Activated CD4-positive, alpha-beta T cell treated with anti-CD3 and anti-CD28 coated beads, Interleukin-2, amount 10 ng/mL, durations not matched to agents 7 days and 5 days (primary cell): ENCODE data around the gene CCDC92. TPM values are rescaled to one million over a fixed set of nuclear protein-coding genes. Genes with fewer than 3 reads are reported as not detected.

Source experiments
- CTCF ChIA-PET: fragments of 350-600 bp; sonication (Branson Sonifier 250); formaldehyde crosslinking; loops from one replicate; lab custom pipeline; 2021; ENCODE audit warnings: antibody characterized with exemption; lab: Charles Lee
- POLR2A ChIA-PET: fragments of 350-600 bp; sonication (Branson Sonifier 250); formaldehyde crosslinking; loops from one replicate; lab custom pipeline; 2021; ENCODE audit warnings: antibody characterized with exemption; lab: Charles Lee
- DNase-seq: peaks from one replicate; pipeline ENCODE4 v3.0.0-alpha.2; 2020
- H3K27ac Mint-ChIP-seq: one replicate; pipeline ENCODE4 v1.8.0; 2021; ENCODE audit warnings: mild to moderate bottlenecking, moderate library complexity, mixed read lengths
- H3K27me3 Mint-ChIP-seq: one replicate; pipeline ENCODE4 v1.8.0; 2021; ENCODE audit warnings: mixed read lengths
- H3K36me3 Mint-ChIP-seq: one replicate; pipeline ENCODE4 v1.8.0; 2021; ENCODE audit warnings: low read depth, mixed read lengths
- H3K4me1 Mint-ChIP-seq: one replicate; pipeline ENCODE4 v1.8.0; 2021; ENCODE audit warnings: mixed read lengths
- H3K4me3 Mint-ChIP-seq: one replicate; pipeline ENCODE4 v1.8.0; 2021; ENCODE audit warnings: mild to moderate bottlenecking, moderate library complexity, mixed read lengths
- H3K9me3 Mint-ChIP-seq: one replicate; pipeline ENCODE4 v1.8.0; 2021; ENCODE audit warnings: mixed read lengths
- total RNA-seq, 2 experiments: library from RNA; stranded (reverse); gene quantifications; one replicate each; pipeline ENCODE4 v1.2.3, GENCODE V29; 2021

Gene CCDC92
- total RNA-seq, 2 experiments from 2014 or later = 27.9 to 28.8 TPM

DNA sequence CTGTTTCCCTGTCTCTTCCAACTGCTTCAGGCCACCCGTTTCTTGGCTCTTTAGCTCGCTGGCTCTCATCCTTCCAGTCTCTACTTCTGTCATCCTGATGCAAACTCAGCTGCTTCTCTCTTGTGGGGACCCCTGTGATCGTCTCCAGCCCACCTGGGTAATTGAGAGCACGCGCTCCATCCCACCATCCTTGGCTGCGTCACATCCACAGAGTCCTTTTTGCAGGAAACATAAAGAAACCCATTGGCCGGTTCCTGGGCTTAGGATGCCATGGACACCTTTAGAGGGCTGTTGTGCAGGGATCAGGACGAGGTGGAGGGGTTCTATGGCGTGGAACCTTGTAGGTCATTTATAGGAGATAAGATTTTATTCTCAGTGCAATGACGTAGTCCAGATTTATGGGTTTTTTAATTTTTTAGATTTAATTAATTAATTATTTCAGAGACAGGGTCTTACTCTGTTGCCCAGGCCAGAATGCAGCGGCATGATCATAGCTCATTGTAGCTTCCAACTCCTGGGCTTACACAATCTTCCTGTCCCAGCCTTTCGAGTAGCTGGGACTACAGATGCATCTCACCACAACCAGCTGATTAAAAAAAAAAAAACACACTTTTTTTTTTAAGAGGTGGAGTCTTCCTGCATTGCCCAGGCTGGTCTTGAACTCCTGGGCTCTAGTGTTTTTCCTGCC, 82.6 kb downstream of the CCDC92 start:
- Mint-ChIP-seq H3K9me3 (no peaks in the 10 kb centered on the region), H3K36me3 (no peaks in the 10 kb centered on the region), H3K4me3 (no peak overlapping the region), H3K27me3 (peaks cover 5% of the 10 kb centered on the region), H3K4me1 (peaks cover 1% of the 10 kb centered on the region), H3K27ac (no peak overlapping the region)
- no peak for DNase-seq
- ChIA-PET POLR2A (interaction anchor here (0.5 kb wide), 1 partner anchor 80 kb away, joined by 3 read pairs; no protein-coding TSS in a partner anchor), CTCF (no interaction called here)

GRCh38 chr12:123888989-123889388, 83.6 kb downstream of the CCDC92 start:
- Mint-ChIP-seq H3K36me3 (no peaks in the 10 kb centered on the region), H3K4me1 (peaks cover 1% of the 10 kb centered on the region), H3K27ac (no peak overlapping the region), H3K9me3 (no peaks in the 10 kb centered on the region), H3K4me3 (no peak overlapping the region), H3K27me3 (peaks cover 7% of the 10 kb centered on the region)
- ChIA-PET CTCF (no interaction called here), POLR2A (no interaction called here)
- DNase-seq = no peak

DNA sequence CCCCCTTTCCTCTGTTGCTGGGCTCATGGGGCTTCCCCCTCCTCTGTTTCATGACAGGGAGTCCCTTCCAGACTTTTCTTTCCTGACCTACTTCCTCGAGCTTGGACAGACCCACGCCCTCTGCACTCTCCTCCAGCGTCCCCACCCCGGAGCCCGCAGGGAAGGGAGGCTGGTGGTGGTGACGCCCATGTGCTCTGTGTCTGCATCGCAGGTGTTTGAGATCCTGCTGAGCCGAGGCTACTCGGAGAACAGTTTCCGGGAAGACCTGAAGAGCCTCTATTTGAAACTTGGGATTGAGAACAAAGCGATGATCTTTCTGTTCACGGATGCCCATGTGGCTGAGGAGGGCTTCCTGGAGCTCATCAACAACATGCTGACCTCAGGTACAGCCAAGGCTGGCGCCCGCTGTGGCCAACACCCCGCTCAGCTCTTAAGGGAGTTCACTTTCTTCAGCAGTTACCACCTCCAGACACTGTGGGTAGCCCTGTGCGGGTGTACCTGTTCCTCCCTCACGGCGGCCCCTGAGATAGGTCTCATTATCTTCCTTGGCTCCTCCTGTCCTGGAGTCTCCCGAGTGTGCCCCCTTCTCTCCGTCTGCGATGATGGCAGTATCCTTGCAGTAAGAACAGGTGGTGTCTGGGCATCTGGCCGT, 85.6 kb downstream of the CCDC92 start:
- H3K9me3 Mint-ChIP-seq = no peaks in the 10 kb centered on the region
- CTCF ChIA-PET = no interaction called here
- H3K27me3 Mint-ChIP-seq = peaks cover 9% of the 10 kb centered on the region
- peaks cover 1% of the 10 kb centered on the region for H3K4me1 Mint-ChIP-seq
- H3K36me3 Mint-ChIP-seq = no peaks in the 10 kb centered on the region
- POLR2A ChIA-PET = no interaction called here
- H3K4me3 Mint-ChIP-seq = no peak overlapping the region
- DNase-seq = no peak
- H3K27ac Mint-ChIP-seq = no peak overlapping the region

GRCh38 chr12:123886258-123886657, 86.4 kb downstream of the CCDC92 start:
- Mint-ChIP-seq H3K36me3 (no peaks in the 10 kb centered on the region), H3K27me3 (peaks cover 9% of the 10 kb centered on the region), H3K27ac (no peak overlapping the region), H3K4me3 (no peak overlapping the region), H3K4me1 (peaks cover 1% of the 10 kb centered on the region), H3K9me3 (no peaks in the 10 kb centered on the region)
- POLR2A ChIA-PET = no interaction called here
- CTCF ChIA-PET = no interaction called here
- no peak for DNase-seq

Other genes with a start within 250 kb of the CCDC92 start
- gene DNAH10, start 210.5 kb downstream of the CCDC92 start, total RNA-seq = under 1 TPM; 0.12 to 0.17 TPM
- gene ZNF664, start 384 bp upstream of the CCDC92 start, total RNA-seq = 10 to 100 TPM; 41.3 to 46.6 TPM